ENCODE results near the gene KIAA0825.

DNA sequence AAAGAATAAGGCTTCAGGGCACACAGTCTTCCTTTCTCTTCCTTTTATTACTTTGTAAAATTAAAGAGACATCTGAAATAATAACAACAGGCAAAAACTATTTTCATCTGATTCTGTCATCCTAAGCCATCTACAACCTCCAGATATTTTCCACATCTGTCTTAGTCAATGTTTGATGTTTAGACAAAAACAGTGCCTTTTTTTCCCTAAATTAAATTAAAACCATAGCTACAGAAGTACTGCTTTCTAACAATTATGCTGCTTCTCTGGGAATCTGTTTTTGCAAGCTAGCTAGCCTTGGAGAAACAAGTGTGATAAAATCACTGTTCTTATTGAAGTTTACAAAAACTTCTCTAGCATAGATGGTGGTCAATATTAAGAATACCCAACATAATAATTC, 95.4 kb downstream of the KIAA0825 start:
- TF ChIP-seq, protein P1, sequence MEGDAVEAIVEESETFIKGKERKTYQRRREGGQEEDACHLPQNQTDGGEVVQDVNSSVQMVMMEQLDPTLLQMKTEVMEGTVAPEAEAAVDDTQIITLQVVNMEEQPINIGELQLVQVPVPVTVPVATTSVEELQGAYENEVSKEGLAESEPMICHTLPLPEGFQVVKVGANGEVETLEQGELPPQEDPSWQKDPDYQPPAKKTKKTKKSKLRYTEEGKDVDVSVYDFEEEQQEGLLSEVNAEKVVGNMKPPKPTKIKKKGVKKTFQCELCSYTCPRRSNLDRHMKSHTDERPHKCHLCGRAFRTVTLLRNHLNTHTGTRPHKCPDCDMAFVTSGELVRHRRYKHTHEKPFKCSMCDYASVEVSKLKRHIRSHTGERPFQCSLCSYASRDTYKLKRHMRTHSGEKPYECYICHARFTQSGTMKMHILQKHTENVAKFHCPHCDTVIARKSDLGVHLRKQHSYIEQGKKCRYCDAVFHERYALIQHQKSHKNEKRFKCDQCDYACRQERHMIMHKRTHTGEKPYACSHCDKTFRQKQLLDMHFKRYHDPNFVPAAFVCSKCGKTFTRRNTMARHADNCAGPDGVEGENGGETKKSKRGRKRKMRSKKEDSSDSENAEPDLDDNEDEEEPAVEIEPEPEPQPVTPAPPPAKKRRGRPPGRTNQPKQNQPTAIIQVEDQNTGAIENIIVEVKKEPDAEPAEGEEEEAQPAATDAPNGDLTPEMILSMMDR (IDR thresholded peaks at IDR 0.05): no peak
- no peak for TF ChIP-seq POLR2AphosphoS5 (IDR thresholded peaks at IDR 0.05; ENCODE audit: low read depth, low read length)
- TF ChIP-seq, protein P2, sequence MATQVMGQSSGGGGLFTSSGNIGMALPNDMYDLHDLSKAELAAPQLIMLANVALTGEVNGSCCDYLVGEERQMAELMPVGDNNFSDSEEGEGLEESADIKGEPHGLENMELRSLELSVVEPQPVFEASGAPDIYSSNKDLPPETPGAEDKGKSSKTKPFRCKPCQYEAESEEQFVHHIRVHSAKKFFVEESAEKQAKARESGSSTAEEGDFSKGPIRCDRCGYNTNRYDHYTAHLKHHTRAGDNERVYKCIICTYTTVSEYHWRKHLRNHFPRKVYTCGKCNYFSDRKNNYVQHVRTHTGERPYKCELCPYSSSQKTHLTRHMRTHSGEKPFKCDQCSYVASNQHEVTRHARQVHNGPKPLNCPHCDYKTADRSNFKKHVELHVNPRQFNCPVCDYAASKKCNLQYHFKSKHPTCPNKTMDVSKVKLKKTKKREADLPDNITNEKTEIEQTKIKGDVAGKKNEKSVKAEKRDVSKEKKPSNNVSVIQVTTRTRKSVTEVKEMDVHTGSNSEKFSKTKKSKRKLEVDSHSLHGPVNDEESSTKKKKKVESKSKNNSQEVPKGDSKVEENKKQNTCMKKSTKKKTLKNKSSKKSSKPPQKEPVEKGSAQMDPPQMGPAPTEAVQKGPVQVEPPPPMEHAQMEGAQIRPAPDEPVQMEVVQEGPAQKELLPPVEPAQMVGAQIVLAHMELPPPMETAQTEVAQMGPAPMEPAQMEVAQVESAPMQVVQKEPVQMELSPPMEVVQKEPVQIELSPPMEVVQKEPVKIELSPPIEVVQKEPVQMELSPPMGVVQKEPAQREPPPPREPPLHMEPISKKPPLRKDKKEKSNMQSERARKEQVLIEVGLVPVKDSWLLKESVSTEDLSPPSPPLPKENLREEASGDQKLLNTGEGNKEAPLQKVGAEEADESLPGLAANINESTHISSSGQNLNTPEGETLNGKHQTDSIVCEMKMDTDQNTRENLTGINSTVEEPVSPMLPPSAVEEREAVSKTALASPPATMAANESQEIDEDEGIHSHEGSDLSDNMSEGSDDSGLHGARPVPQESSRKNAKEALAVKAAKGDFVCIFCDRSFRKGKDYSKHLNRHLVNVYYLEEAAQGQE (IDR thresholded peaks at IDR 0.05; ENCODE audit: insufficient read depth in 1 of 2, low read depth in 2 of 2, low read length in 1 of 2): no peak

Data from Panc1 (cell line).